ENCODE results near the gene ANKRD13D. TPM values are rescaled to one million over a fixed set of nuclear protein-coding genes. Genes with fewer than 3 reads are reported as not detected.

Gene ANKRD13D
- polyA plus RNA-seq, 2 donors, result 36.8 to 87.3 TPM

- Histone ChIP-seq H3K4me3 (ENCODE audit: low read depth in 1 of 2, low read length in 2 of 2) (no peak overlapping the region), H3K27ac (ENCODE audit: low read depth in 2 of 2, low read length in 1 of 2) (peak overlapping the region in 1 of 2 donors; percentile 42), H3K27me3 (ENCODE audit: control insufficient read depth in 1 of 2, insufficient read depth in 2 of 2, low read length in 2 of 2) (no peaks in the 10 kb centered on the region), H3K36me3 (ENCODE audit: control insufficient read depth in 2 of 2, insufficient read depth in 2 of 2, low read length in 1 of 2) (peaks cover 45 to 51% of the 10 kb centered on the region in 2 donors), H3K9me3 (ENCODE audit: control insufficient read depth in 2 of 2, insufficient read depth in 1 of 2, low read depth in 1 of 2, low read length in 1 of 2) (no peaks in the 10 kb centered on the region), H3K4me1 (ENCODE audit: control insufficient read depth in 2 of 2, insufficient read depth in 2 of 2, low read length in 1 of 2) (peaks cover 2 to 27% of the 10 kb centered on the region in 2 donors)
- 85 to 91% methylated on average over 37 of the region's 37 CpGs for WGBS, 2 donors
Measured at GRCh38 chr11:67250059-67251043, 38.8 kb upstream of the ANKRD13D start.

GRCh38 chr11:67251841-67252240 lies 37.3 kb upstream of the ANKRD13D start:
- peaks cover 2 to 28% of the 10 kb centered on the region in 2 donors for H3K4me1 ChIP-seq (ENCODE audit: control insufficient read depth in 2 of 2, insufficient read depth in 2 of 2, low read length in 1 of 2)
- no peaks in the 10 kb centered on the region for H3K9me3 ChIP-seq (ENCODE audit: control insufficient read depth in 2 of 2, insufficient read depth in 1 of 2, low read depth in 1 of 2, low read length in 1 of 2)
- H3K27ac ChIP-seq (ENCODE audit: low read depth in 2 of 2, low read length in 1 of 2), result peak overlapping the region; percentile 32 to 59
- 42 to 75% methylated on average over 1 of the region's 1 CpG for WGBS, 2 donors
- peaks cover 46 to 47% of the 10 kb centered on the region in 2 donors for H3K36me3 ChIP-seq (ENCODE audit: control insufficient read depth in 2 of 2, insufficient read depth in 2 of 2, low read length in 1 of 2)
- H3K27me3 ChIP-seq (ENCODE audit: control insufficient read depth in 1 of 2, insufficient read depth in 2 of 2, low read length in 2 of 2), result no peaks in the 10 kb centered on the region
- H3K4me3 ChIP-seq (ENCODE audit: low read depth in 1 of 2, low read length in 2 of 2), result no peak overlapping the region

GRCh38 chr11:67252831-67253239 lies 36.3 kb upstream of the ANKRD13D start:
- H3K27me3 ChIP-seq (ENCODE audit: control insufficient read depth in 1 of 2, insufficient read depth in 2 of 2, low read length in 2 of 2), result no peaks in the 10 kb centered on the region
- WGBS, 2 donors, result 54 to 74% methylated on average over 4 of the region's 4 CpGs
- H3K36me3 ChIP-seq (ENCODE audit: control insufficient read depth in 2 of 2, insufficient read depth in 2 of 2, low read length in 1 of 2), result peaks cover 47% of the 10 kb centered on the region in 2 donors
- H3K4me3 ChIP-seq (ENCODE audit: low read depth in 1 of 2, low read length in 2 of 2), result no peak overlapping the region
- peaks cover 2 to 24% of the 10 kb centered on the region in 2 donors for H3K4me1 ChIP-seq (ENCODE audit: control insufficient read depth in 2 of 2, insufficient read depth in 2 of 2, low read length in 1 of 2)
- H3K9me3 ChIP-seq (ENCODE audit: control insufficient read depth in 2 of 2, insufficient read depth in 1 of 2, low read depth in 1 of 2, low read length in 1 of 2), result no peaks in the 10 kb centered on the region
- peak overlapping the region; percentile 86 to 93 for H3K27ac ChIP-seq (ENCODE audit: low read depth in 2 of 2, low read length in 1 of 2)

- WGBS, 2 donors, result 60 to 72% methylated on average over 14 of the region's 14 CpGs
- peaks cover 41 to 44% of the 10 kb centered on the region in 2 donors for H3K36me3 ChIP-seq (ENCODE audit: control insufficient read depth in 2 of 2, insufficient read depth in 2 of 2, low read length in 1 of 2)
- peaks cover 2 to 21% of the 10 kb centered on the region in 2 donors for H3K4me1 ChIP-seq (ENCODE audit: control insufficient read depth in 2 of 2, insufficient read depth in 2 of 2, low read length in 1 of 2)
Measured at GRCh38 chr11:67253872-67254624, 35.1 kb upstream of the ANKRD13D start.

GRCh38 chr11:67254798-67255197 lies 34.3 kb upstream of the ANKRD13D start:
- Histone ChIP-seq H3K27me3 (ENCODE audit: control insufficient read depth in 1 of 2, insufficient read depth in 2 of 2, low read length in 2 of 2) (no peaks in the 10 kb centered on the region), H3K4me3 (ENCODE audit: low read depth in 1 of 2, low read length in 2 of 2) (no peak overlapping the region), H3K4me1 (ENCODE audit: control insufficient read depth in 2 of 2, insufficient read depth in 2 of 2, low read length in 1 of 2) (peaks cover 2 to 21% of the 10 kb centered on the region in 2 donors), H3K27ac (ENCODE audit: low read depth in 2 of 2, low read length in 1 of 2) (peak overlapping the region; percentile 78 to 96), H3K36me3 (ENCODE audit: control insufficient read depth in 2 of 2, insufficient read depth in 2 of 2, low read length in 1 of 2) (peaks cover 39 to 42% of the 10 kb centered on the region in 2 donors), H3K9me3 (ENCODE audit: control insufficient read depth in 2 of 2, insufficient read depth in 1 of 2, low read depth in 1 of 2, low read length in 1 of 2) (no peaks in the 10 kb centered on the region)
- WGBS, 2 donors, result 68 to 79% methylated on average over 15 of the region's 15 CpGs

More at GRCh38 chr11:67253872-67254624, 35.1 kb upstream of the ANKRD13D start:
- Histone ChIP-seq H3K27me3 (ENCODE audit: control insufficient read depth in 1 of 2, insufficient read depth in 2 of 2, low read length in 2 of 2) (no peaks in the 10 kb centered on the region), H3K9me3 (ENCODE audit: control insufficient read depth in 2 of 2, insufficient read depth in 1 of 2, low read depth in 1 of 2, low read length in 1 of 2) (no peaks in the 10 kb centered on the region), H3K27ac (ENCODE audit: low read depth in 2 of 2, low read length in 1 of 2) (peak overlapping the region; percentile 93 to 96), H3K4me3 (ENCODE audit: low read depth in 1 of 2, low read length in 2 of 2) (no peak overlapping the region)

GRCh38 chr11:67255353-67255752 lies 33.8 kb upstream of the ANKRD13D start:
- Histone ChIP-seq H3K9me3 (ENCODE audit: control insufficient read depth in 2 of 2, insufficient read depth in 1 of 2, low read depth in 1 of 2, low read length in 1 of 2) (no peaks in the 10 kb centered on the region), H3K27ac (ENCODE audit: low read depth in 2 of 2, low read length in 1 of 2) (peak overlapping the region in 1 of 2 donors; percentile 96), H3K36me3 (ENCODE audit: control insufficient read depth in 2 of 2, insufficient read depth in 2 of 2, low read length in 1 of 2) (peaks cover 33 to 36% of the 10 kb centered on the region in 2 donors), H3K4me3 (ENCODE audit: low read depth in 1 of 2, low read length in 2 of 2) (no peak overlapping the region), H3K27me3 (ENCODE audit: control insufficient read depth in 1 of 2, insufficient read depth in 2 of 2, low read length in 2 of 2) (no peaks in the 10 kb centered on the region), H3K4me1 (ENCODE audit: control insufficient read depth in 2 of 2, insufficient read depth in 2 of 2, low read length in 1 of 2) (peaks cover 2 to 21% of the 10 kb centered on the region in 2 donors)
- 79 to 87% methylated on average over 10 of the region's 10 CpGs for WGBS, 2 donors

- Histone ChIP-seq H3K9me3 (ENCODE audit: control insufficient read depth in 2 of 2, insufficient read depth in 1 of 2, low read depth in 1 of 2, low read length in 1 of 2) (no peaks in the 10 kb centered on the region), H3K27me3 (ENCODE audit: control insufficient read depth in 1 of 2, insufficient read depth in 2 of 2, low read length in 2 of 2) (no peaks in the 10 kb centered on the region), H3K4me1 (ENCODE audit: control insufficient read depth in 2 of 2, insufficient read depth in 2 of 2, low read length in 1 of 2) (peaks cover 2 to 21% of the 10 kb centered on the region in 2 donors), H3K36me3 (ENCODE audit: control insufficient read depth in 2 of 2, insufficient read depth in 2 of 2, low read length in 1 of 2) (peaks cover 28 to 31% of the 10 kb centered on the region in 2 donors), H3K4me3 (ENCODE audit: low read depth in 1 of 2, low read length in 2 of 2) (no peak overlapping the region), H3K27ac (ENCODE audit: low read depth in 2 of 2, low read length in 1 of 2) (peak overlapping the region in 1 of 2 donors; percentile 5)
- WGBS, 2 donors, result 72 to 80% methylated on average over 8 of the region's 8 CpGs
Measured at GRCh38 chr11:67255864-67256263, 33.2 kb upstream of the ANKRD13D start.

- Histone ChIP-seq H3K36me3 (ENCODE audit: control insufficient read depth in 2 of 2, insufficient read depth in 2 of 2, low read length in 1 of 2) (peaks cover 23 to 31% of the 10 kb centered on the region in 2 donors), H3K27ac (ENCODE audit: low read depth in 2 of 2, low read length in 1 of 2) (no peak overlapping the region), H3K27me3 (ENCODE audit: control insufficient read depth in 1 of 2, insufficient read depth in 2 of 2, low read length in 2 of 2) (no peaks in the 10 kb centered on the region), H3K9me3 (ENCODE audit: control insufficient read depth in 2 of 2, insufficient read depth in 1 of 2, low read depth in 1 of 2, low read length in 1 of 2) (no peaks in the 10 kb centered on the region), H3K4me3 (ENCODE audit: low read depth in 1 of 2, low read length in 2 of 2) (no peak overlapping the region), H3K4me1 (ENCODE audit: control insufficient read depth in 2 of 2, insufficient read depth in 2 of 2, low read length in 1 of 2) (peaks cover 6 to 22% of the 10 kb centered on the region in 2 donors)
- 74 to 78% methylated on average over 5 of the region's 5 CpGs for WGBS, 2 donors
Measured at GRCh38 chr11:67256477-67257135, 32.5 kb upstream of the ANKRD13D start.

GRCh38 chr11:67260406-67260805 lies 28.7 kb upstream of the ANKRD13D start:
- no peak overlapping the region for H3K27ac ChIP-seq (ENCODE audit: low read depth in 2 of 2, low read length in 1 of 2)
- H3K4me1 ChIP-seq (ENCODE audit: control insufficient read depth in 2 of 2, insufficient read depth in 2 of 2, low read length in 1 of 2), result peaks cover 8 to 26% of the 10 kb centered on the region in 2 donors
- no peaks in the 10 kb centered on the region for H3K9me3 ChIP-seq (ENCODE audit: control insufficient read depth in 2 of 2, insufficient read depth in 1 of 2, low read depth in 1 of 2, low read length in 1 of 2)
- H3K27me3 ChIP-seq (ENCODE audit: control insufficient read depth in 1 of 2, insufficient read depth in 2 of 2, low read length in 2 of 2), result no peaks in the 10 kb centered on the region
- peaks cover 6 to 11% of the 10 kb centered on the region in 2 donors for H3K36me3 ChIP-seq (ENCODE audit: control insufficient read depth in 2 of 2, insufficient read depth in 2 of 2, low read length in 1 of 2)
- 91 to 94% methylated on average over 6 of the region's 6 CpGs for WGBS, 2 donors
- H3K4me3 ChIP-seq (ENCODE audit: low read depth in 1 of 2, low read length in 2 of 2), result no peak overlapping the region
